Measurements from ENCODE around the gene SERINC2.

The SERINC2 gene

DNA sequence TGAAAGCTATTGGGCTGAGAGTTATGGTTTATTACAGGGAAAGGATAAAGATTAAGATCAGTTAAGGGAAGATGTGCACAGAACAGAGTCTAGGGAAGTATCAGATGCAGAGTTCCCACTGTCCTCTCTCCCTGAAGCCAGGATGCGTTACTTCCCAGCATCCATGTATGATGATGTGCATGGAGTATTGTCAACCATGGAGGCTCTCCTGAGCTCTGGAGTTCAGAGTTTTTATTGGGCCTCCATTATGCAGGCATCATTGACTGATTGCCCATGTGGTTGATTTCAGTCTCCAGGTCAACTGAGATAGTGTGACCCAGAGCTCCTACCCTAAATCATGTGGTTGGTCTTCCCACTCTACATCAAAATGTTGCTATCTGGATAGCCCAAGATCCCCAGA is 30.7 kb downstream of the SERINC2 start:
- no peak for TF ChIP-seq CREB1 (IDR thresholded peaks at IDR 0.05; ENCODE audit: low read depth)
- TF ChIP-seq EP300 (IDR thresholded peaks at IDR 0.05; ENCODE audit: borderline replicate concordance) = no peak
- TF ChIP-seq, protein P1, sequence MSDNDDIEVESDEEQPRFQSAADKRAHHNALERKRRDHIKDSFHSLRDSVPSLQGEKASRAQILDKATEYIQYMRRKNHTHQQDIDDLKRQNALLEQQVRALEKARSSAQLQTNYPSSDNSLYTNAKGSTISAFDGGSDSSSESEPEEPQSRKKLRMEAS (IDR thresholded peaks at IDR 0.05) = no peak
- no peak for TF ChIP-seq CEBPB (IDR thresholded peaks at IDR 0.05)
- TF ChIP-seq, protein P2, sequence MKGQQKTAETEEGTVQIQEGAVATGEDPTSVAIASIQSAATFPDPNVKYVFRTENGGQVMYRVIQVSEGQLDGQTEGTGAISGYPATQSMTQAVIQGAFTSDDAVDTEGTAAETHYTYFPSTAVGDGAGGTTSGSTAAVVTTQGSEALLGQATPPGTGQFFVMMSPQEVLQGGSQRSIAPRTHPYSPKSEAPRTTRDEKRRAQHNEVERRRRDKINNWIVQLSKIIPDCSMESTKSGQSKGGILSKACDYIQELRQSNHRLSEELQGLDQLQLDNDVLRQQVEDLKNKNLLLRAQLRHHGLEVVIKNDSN (IDR thresholded peaks at IDR 0.05) = no peak
- no peak for TF ChIP-seq TEAD4 (IDR thresholded peaks at IDR 0.05)
- TF ChIP-seq TAF1 (IDR thresholded peaks at IDR 0.05; ENCODE audit: low read depth) = no peak
- no peak for TF ChIP-seq NFIC (IDR thresholded peaks at IDR 0.05)
- TF ChIP-seq FOXM1 (IDR thresholded peaks at IDR 0.05; ENCODE audit: borderline replicate concordance, low read depth) = no peak
- TF ChIP-seq YY1 (IDR thresholded peaks at IDR 0.05; ENCODE audit: low read depth) = no peak
- no peak for TF ChIP-seq EGR1 (IDR thresholded peaks at IDR 0.05)
- TF ChIP-seq TCF12 (IDR thresholded peaks at IDR 0.05; ENCODE audit: low read depth) = no peak
- TF ChIP-seq RAD21 (IDR thresholded peaks at IDR 0.05; ENCODE audit: low read depth) = no peak
- TF ChIP-seq ZBTB7A (IDR thresholded peaks at IDR 0.05; ENCODE audit: low read depth) = no peak
- TF ChIP-seq, protein P3, sequence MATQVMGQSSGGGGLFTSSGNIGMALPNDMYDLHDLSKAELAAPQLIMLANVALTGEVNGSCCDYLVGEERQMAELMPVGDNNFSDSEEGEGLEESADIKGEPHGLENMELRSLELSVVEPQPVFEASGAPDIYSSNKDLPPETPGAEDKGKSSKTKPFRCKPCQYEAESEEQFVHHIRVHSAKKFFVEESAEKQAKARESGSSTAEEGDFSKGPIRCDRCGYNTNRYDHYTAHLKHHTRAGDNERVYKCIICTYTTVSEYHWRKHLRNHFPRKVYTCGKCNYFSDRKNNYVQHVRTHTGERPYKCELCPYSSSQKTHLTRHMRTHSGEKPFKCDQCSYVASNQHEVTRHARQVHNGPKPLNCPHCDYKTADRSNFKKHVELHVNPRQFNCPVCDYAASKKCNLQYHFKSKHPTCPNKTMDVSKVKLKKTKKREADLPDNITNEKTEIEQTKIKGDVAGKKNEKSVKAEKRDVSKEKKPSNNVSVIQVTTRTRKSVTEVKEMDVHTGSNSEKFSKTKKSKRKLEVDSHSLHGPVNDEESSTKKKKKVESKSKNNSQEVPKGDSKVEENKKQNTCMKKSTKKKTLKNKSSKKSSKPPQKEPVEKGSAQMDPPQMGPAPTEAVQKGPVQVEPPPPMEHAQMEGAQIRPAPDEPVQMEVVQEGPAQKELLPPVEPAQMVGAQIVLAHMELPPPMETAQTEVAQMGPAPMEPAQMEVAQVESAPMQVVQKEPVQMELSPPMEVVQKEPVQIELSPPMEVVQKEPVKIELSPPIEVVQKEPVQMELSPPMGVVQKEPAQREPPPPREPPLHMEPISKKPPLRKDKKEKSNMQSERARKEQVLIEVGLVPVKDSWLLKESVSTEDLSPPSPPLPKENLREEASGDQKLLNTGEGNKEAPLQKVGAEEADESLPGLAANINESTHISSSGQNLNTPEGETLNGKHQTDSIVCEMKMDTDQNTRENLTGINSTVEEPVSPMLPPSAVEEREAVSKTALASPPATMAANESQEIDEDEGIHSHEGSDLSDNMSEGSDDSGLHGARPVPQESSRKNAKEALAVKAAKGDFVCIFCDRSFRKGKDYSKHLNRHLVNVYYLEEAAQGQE (IDR thresholded peaks at IDR 0.05; ENCODE audit: low read depth) = no peak

DNA sequence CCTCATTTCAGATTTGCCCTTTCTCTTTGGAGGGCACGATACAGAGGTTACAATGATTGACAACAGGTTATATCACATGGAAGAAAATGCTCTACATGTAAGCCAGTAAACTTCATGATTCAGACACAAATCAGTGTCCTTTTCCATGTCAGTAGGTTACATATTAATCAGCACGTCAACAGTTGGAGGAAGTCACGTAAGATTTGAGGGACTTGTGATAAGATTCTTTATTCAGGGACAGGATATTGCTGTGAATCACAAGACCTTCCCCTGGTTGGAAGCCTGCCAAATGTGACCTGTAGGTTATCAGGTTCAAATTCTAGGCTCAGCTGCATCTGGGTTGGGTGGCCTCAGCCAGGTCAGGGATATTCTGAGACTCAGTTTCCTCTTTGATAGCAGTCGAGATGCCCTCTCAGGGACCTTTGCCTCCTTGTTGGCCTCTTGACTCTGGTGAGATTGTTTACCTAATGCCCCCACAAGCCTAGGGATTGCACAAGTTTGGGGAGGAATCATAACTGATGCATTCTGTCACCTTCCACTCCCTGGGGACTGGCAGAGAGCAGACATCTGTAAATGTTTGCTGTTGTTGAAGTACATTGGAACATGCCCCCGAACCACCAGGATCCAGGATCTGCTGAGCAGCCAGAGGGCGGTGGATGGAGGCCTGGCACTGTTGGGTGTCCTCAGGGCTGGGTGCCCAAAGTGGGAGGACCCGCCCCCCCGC is 31.9 kb downstream of the SERINC2 start:
- no peak for TF ChIP-seq EGR1 (IDR thresholded peaks at IDR 0.05)
- TF ChIP-seq FOXM1 (IDR thresholded peaks at IDR 0.05; ENCODE audit: borderline replicate concordance, low read depth) = no peak
- TF ChIP-seq EP300 (IDR thresholded peaks at IDR 0.05; ENCODE audit: borderline replicate concordance) = no peak
- TF ChIP-seq, protein P3 (IDR thresholded peaks at IDR 0.05; ENCODE audit: low read depth) = no peak
- TF ChIP-seq, protein P2 (IDR thresholded peaks at IDR 0.05) = no peak
- no peak for TF ChIP-seq NFIC (IDR thresholded peaks at IDR 0.05)
- TF ChIP-seq TCF12 (IDR thresholded peaks at IDR 0.05; ENCODE audit: low read depth) = no peak

DNA sequence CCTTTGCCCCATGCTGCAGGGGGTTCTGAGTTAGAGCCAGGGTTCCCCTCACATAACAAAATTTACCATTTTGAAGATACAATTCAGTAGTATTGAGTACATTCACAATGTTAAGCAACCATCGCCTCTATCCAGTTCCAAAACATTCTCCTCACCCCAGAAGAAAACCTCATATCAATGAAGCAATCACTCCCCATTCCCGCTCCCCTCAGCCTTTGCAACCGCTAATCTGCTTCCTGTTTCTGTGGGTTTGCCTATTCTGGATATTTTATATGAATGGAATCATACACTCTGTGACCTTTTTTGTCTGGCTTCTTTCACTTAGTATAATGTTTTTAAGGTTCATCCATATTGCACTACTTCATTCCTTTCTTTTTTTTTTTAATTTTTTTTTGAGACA is 32.9 kb downstream of the SERINC2 start:
- TF ChIP-seq EGR1 (IDR thresholded peaks at IDR 0.05) = no peak
- TF ChIP-seq FOXM1 (IDR thresholded peaks at IDR 0.05; ENCODE audit: borderline replicate concordance, low read depth) = no peak

DNA sequence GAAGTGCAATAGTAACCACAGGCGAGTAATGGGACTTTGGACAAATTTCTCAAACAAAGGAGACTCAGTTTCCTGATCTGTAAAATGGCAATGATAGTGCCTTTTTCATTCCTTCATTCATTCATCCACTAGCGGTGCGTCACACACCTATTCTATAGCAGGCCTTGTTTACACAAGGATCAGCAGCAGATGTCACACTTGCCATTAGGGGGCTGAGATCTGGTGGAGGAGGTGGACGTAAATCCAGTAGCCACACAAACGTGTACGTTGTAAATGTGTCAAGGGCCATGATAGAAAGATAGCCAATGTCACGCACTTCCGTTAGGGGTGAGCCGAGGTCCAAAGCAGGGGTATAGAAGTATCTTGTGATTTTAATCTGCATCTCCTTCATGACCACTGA is 34.2 kb downstream of the SERINC2 start:
- 0 out of 2 replicates have a peak, but pooled peaks have one; percentile 10 for TF ChIP-seq RAD21 (IDR thresholded peaks at IDR 0.05; ENCODE audit: low read depth)
- TF ChIP-seq, protein P2 (IDR thresholded peaks at IDR 0.05) = no peak

DNA sequence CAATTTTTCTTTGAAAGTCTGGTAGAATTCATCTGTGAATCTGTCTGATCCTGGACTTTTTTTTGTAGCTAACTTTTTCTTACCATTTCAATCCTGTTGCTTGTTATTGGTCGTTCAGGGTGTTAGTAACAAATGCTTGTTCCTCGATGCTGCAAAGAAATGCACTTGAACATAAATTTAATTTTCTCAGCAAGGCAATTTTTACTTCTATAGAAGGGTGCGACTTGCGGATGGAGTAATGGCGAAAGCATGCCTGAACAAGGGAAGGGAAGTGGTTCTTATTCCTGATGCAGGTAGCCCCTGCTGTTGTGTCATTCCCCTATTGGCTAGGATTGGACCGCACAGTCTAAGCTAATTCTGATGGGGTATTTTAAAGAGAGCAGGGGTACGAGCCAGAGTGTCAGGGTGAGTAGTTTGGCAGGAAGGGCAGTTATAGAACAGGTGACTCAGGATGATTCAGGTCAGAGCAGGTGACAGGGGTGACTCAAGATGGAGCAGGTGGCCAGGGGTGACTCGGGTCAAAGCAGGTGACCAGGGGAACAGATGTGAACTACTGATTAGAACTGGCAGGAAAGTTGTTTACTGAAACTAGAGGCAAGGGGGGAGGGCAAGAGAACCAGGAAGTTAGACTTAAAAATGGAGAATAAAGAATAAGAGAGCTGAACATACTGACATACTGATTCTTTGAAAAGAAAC is 40.5 kb downstream of the SERINC2 start:
- TF ChIP-seq YY1 (IDR thresholded peaks at IDR 0.05; ENCODE audit: low read depth) (no peak), EGR1 (IDR thresholded peaks at IDR 0.05) (no peak), TAF1 (IDR thresholded peaks at IDR 0.05; ENCODE audit: low read depth) (no peak), NFIC (IDR thresholded peaks at IDR 0.05) (no peak)

DNA sequence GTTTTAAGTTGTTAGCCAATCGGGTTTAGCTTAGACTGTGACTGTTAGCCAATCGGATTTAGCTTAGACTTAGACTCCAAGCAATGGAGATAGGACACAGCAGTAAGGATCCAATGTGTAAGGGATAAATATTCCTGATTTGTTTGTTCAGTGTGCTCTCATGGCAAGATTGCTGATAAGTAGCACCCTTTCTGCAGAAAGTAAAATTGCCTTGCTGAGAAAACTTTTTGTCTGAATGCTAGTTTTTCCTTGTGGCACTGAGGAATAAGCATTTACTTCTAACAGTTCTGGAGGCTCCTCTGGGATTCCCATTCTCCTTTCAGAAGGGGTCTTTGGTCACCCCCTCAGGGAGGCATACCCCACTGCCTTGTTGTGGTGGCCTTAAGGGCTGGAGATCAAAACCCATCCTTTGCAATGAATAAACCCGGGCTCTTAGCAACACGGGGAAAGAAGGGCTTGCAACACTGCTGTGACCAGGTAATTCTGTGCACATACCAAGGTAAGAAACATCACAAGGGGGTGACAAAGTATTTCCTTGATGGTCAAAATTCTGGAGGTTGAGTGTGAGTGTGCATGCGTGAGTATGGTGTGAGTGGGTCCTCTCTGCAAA is 45.4 kb downstream of the SERINC2 start:
- TF ChIP-seq, protein P2 (IDR thresholded peaks at IDR 0.05) = peak; percentile 51; the same call in 1 of the 2 replicates
- no peak for TF ChIP-seq RAD21 (IDR thresholded peaks at IDR 0.05; ENCODE audit: low read depth)

Measured in Ishikawa (cell line).